DOHH2 (cell line): ENCODE measurements around the gene PCF11.

ENCODE experiments used
- H3F3A ChIP-seq: fragments of 200-600 bp; sonication (generic), shearing (Covaris generic); 2 replicates; pipeline ENCODE4 v1.6.0; 2016; ENCODE audit warnings: antibody characterized with exemption, mild to moderate bottlenecking; ENCODE audit not compliant: control insufficient read depth, insufficient read depth
- H3K27ac ChIP-seq: fragments of 200-600 bp; sonication (generic); 2 replicates; pipeline ENCODE4 v1.5.1; 2014; ENCODE audit warnings: low read depth, mild to moderate bottlenecking, low read length, moderate library complexity
- H3K27me3 ChIP-seq: fragments of 200-600 bp; sonication (generic); 2 replicates; pipeline ENCODE4 v1.6.1; 2014; ENCODE audit warnings: mild to moderate bottlenecking, low read length, mixed read lengths; ENCODE audit not compliant: control insufficient read depth
- H3K36me3 ChIP-seq: fragments of 200-600 bp; sonication (generic); 2 replicates; pipeline ENCODE4 v1.6.1; 2014; ENCODE audit warnings: mild to moderate bottlenecking, low read length, moderate library complexity, mixed read lengths; ENCODE audit not compliant: control insufficient read depth
- H3K4me1 ChIP-seq: fragments of 200-600 bp; sonication (generic); 2 replicates; pipeline ENCODE4 v1.6.1; 2014; ENCODE audit warnings: mild to moderate bottlenecking, low read length, mixed read lengths; ENCODE audit not compliant: control insufficient read depth
- H3K4me2 ChIP-seq: fragments of 200-600 bp; sonication (generic); 2 replicates; pipeline ENCODE4 v1.6.0; 2014; ENCODE audit warnings: mild to moderate bottlenecking, low read length, moderate library complexity
- H3K4me3 ChIP-seq: fragments of 200-600 bp; sonication (generic); 2 replicates; pipeline ENCODE4 v1.5.1; 2014; ENCODE audit warnings: mild to moderate bottlenecking, low read length, mixed read lengths
- H3K79me2 ChIP-seq: fragments of 200-600 bp; sonication (generic); 2 replicates; pipeline ENCODE4 v1.6.1; 2014; ENCODE audit warnings: mild to moderate bottlenecking, low read length, mixed read lengths; ENCODE audit not compliant: control insufficient read depth
- H3K9me2 ChIP-seq: fragments of 200-600 bp; sonication (generic); replicated peaks from 2 replicates; pipeline ENCODE4 v1.6.1; 2014; ENCODE audit warnings: mild to moderate bottlenecking, low read length, mixed read lengths; ENCODE audit not compliant: control insufficient read depth
- H3K9me3 ChIP-seq: fragments of 200-600 bp; sonication (generic); 2 replicates; pipeline ENCODE4 v1.6.1; 2014; ENCODE audit warnings: antibody characterized with exemption, low read length, mixed read lengths; ENCODE audit not compliant: control insufficient read depth, insufficient read depth
- H4K20me1 ChIP-seq: fragments of 200-600 bp; sonication (generic); 2 replicates; pipeline ENCODE4 v1.6.0; 2014; ENCODE audit warnings: low read depth, mild to moderate bottlenecking, antibody characterized with exemption, low read length, moderate library complexity; ENCODE audit not compliant: control insufficient read depth, insufficient read depth
- EZH2phosphoT487 ChIP-seq: fragments of 200-600 bp; sonication (generic); IDR thresholded peaks from 2 replicates; pipeline ENCODE4 v1.6.1; 2017; ENCODE audit warnings: borderline replicate concordance, mild to moderate bottlenecking, antibody characterized with exemption, low read length, moderate library complexity, mixed read lengths
- TF ChIP-seq, protein P1 (sequence below): fragments of 200-600 bp; sonication (generic); IDR thresholded peaks from one replicate; pipeline ENCODE4 v1.5.1; 2014; ENCODE audit warnings: antibody characterized with exemption, mild to moderate bottlenecking, low read depth, low read length; ENCODE audit not compliant: poor library complexity, severe bottlenecking

Gene PCF11

DNA sequence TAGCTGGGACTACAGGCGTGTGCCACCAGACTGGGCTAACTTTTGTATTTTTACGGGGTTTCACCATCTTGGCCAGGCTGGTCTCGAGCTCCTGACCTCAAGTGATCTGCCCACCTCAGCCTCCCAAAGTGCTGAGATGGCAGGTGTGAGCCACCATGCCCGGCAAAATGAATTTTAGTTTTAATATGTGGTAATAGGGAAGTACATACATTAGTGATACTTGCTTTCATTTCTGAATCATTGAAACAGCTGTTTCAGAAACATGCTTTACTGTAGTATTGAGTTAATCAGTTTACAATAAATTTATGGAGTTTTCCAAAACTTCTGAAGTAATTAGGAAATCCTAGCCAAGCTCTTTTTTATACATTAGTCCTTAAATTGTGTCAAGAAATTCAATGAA, 15.6 kb downstream of the PCF11 start:
- peaks cover 98% of the 10 kb centered on the region for H3K36me3 ChIP-seq
- H3K79me2 ChIP-seq: peaks cover 100% of the 10 kb centered on the region
- no peaks in the 10 kb centered on the region for H3K9me3 ChIP-seq
- no peaks in the 10 kb centered on the region for H3K27me3 ChIP-seq
- H3K4me1 ChIP-seq: peaks cover 59% of the 10 kb centered on the region
- H3K4me3 ChIP-seq: no peak overlapping the region
- H3F3A ChIP-seq: peaks cover 10% of the 10 kb centered on the region
- H3K27ac ChIP-seq: no peak overlapping the region
- peak overlapping the region; percentile 17; the same call in 1 of the 2 replicates for H3K4me2 ChIP-seq
- no peak for TF ChIP-seq EZH2phosphoT487
- TF ChIP-seq, protein P1, sequence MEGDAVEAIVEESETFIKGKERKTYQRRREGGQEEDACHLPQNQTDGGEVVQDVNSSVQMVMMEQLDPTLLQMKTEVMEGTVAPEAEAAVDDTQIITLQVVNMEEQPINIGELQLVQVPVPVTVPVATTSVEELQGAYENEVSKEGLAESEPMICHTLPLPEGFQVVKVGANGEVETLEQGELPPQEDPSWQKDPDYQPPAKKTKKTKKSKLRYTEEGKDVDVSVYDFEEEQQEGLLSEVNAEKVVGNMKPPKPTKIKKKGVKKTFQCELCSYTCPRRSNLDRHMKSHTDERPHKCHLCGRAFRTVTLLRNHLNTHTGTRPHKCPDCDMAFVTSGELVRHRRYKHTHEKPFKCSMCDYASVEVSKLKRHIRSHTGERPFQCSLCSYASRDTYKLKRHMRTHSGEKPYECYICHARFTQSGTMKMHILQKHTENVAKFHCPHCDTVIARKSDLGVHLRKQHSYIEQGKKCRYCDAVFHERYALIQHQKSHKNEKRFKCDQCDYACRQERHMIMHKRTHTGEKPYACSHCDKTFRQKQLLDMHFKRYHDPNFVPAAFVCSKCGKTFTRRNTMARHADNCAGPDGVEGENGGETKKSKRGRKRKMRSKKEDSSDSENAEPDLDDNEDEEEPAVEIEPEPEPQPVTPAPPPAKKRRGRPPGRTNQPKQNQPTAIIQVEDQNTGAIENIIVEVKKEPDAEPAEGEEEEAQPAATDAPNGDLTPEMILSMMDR: no peak
- no peaks in the 10 kb centered on the region for H3K9me2 ChIP-seq
- peaks cover 62% of the 10 kb centered on the region for H4K20me1 ChIP-seq

- TF ChIP-seq, protein P1: no peak
- TF ChIP-seq EZH2phosphoT487: no peak
- Histone ChIP-seq H3K79me2 (peaks cover 95% of the 10 kb centered on the region), H3F3A (peaks cover 11% of the 10 kb centered on the region), H3K27me3 (no peaks in the 10 kb centered on the region), H3K9me2 (no peaks in the 10 kb centered on the region), H3K4me3 (no peak overlapping the region), H3K36me3 (peaks cover 94% of the 10 kb centered on the region), H3K4me2 (0 out of 2 replicates have a peak overlapping the region, but pooled peaks have one; percentile 18), H4K20me1 (peaks cover 56% of the 10 kb centered on the region), H3K27ac (no peak overlapping the region), H3K4me1 (peaks cover 46% of the 10 kb centered on the region), H3K9me3 (no peaks in the 10 kb centered on the region)
Observed at GRCh38 chr11:83174008-83174407, 17.1 kb downstream of the PCF11 start.

DNA sequence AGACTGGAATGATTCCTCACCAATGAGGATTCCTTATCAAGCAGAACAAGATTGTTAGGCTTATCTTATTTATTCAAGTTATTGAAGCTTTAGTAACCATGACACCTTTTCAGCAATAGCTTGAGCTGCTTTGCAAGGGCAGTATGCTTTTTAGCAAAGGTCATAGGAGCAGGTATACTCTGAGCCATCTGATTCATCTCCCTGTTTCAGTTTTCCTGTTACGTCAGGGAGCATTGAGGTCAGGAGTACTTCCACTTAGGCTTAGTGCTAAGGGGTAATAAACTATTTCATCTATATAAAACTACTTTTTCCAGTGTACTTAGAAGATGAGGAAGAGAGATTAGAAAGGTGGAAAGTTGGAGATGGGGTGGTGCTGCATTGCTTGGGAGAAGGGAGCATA, 18.9 kb downstream of the PCF11 start:
- no peak for TF ChIP-seq EZH2phosphoT487
- TF ChIP-seq, protein P1: no peak

More for the DNA sequence above, 18.9 kb downstream of the PCF11 start:
- peaks cover 14% of the 10 kb centered on the region for H3F3A ChIP-seq
- H3K36me3 ChIP-seq: peaks cover 94% of the 10 kb centered on the region
- no peak overlapping the region for H3K27ac ChIP-seq
- no peaks in the 10 kb centered on the region for H3K9me2 ChIP-seq
- H3K4me2 ChIP-seq: no peak overlapping the region
- peaks cover 39% of the 10 kb centered on the region for H4K20me1 ChIP-seq
- H3K27me3 ChIP-seq: no peaks in the 10 kb centered on the region
- no peaks in the 10 kb centered on the region for H3K9me3 ChIP-seq
- no peak overlapping the region for H3K4me3 ChIP-seq
- peaks cover 91% of the 10 kb centered on the region for H3K79me2 ChIP-seq
- H3K4me1 ChIP-seq: peaks cover 33% of the 10 kb centered on the region
